ENCODE measurements around the gene EVL. TPM values are rescaled to one million over a fixed set of nuclear protein-coding genes. Genes with fewer than 3 reads are reported as not detected.
"Not testable (repeated sequence)": the region's sequence is repeated elsewhere in the genome, so short reads cannot be mapped to it uniquely, and the experiment has no call there.

The EVL gene
- total RNA-seq, 1 experiment from 2014 or later, result 17.9 TPM

DNA sequence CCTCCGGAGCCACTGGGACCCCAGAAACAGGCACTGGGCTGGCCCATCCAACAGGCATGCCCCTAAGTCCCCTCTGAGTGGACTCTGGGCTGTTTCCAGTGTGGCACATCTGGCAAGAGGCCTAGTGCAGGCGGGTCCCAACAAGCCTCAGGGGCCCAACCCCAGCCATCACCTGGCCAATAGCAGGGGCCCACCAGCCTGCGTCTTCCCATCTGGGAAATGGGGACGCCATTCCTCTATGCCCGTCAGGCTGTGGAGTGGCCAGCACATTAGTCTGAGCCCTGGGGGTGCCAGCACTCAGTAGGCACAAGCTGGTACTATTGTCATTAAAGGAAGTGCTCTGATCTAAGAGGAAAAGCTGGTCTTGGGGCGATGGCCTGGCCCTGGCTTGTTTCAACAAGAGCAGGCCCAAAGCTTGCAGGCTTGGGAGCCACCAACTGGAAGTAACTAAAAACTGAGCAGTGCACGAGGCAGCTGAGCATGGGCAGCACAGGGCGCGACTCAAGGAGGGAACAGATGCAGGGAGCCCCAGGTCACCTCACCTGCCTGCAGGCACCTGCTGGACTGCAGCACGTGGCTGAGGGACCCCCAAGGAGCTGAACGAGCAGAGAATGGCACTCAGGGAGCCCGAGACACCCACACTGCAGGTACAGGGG is 85.8 kb downstream of the EVL start:
- no peaks in the 10 kb centered on the region for H3K27me3 ChIP-seq
- no peaks in the 10 kb centered on the region for H3K36me3 ChIP-seq
- H3K9me3 ChIP-seq, result no peaks in the 10 kb centered on the region
- no peak overlapping the region for H3K4me3 ChIP-seq
- DNase-seq, result no peak

GRCh38 chr14:100152091-100152490 is 86.9 kb downstream of the EVL start:
- H3K4me3 ChIP-seq, result no peak overlapping the region
- H3K36me3 ChIP-seq, result no peaks in the 10 kb centered on the region
- H3K9me3 ChIP-seq, result no peaks in the 10 kb centered on the region
- H3K27me3 ChIP-seq, result no peaks in the 10 kb centered on the region
- DNase-seq, result no peak

DNA sequence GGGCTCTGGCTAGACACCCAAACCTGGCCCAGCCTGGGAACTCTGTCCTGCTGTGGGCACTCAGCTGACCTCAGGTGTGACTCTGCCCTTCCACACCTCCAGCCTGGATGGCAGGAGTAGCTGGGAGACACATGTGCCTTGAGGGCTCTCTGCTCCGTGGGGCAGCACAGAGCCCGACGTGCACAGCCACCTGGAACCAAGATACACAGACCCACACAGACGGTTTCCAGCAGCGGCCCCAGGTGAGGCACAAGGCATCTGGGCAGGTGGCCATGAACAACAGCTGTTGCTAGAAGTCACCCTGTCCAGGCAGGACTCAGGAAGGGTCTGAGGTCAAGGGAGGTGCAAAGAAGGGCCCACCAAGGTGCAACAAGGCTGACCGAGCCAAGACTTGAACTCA is 88.3 kb downstream of the EVL start:
- Histone ChIP-seq H3K27me3 (no peaks in the 10 kb centered on the region), H3K9me3 (no peaks in the 10 kb centered on the region), H3K4me3 (no peak overlapping the region), H3K36me3 (no peaks in the 10 kb centered on the region)
- DNase-seq, result no peak

DNA sequence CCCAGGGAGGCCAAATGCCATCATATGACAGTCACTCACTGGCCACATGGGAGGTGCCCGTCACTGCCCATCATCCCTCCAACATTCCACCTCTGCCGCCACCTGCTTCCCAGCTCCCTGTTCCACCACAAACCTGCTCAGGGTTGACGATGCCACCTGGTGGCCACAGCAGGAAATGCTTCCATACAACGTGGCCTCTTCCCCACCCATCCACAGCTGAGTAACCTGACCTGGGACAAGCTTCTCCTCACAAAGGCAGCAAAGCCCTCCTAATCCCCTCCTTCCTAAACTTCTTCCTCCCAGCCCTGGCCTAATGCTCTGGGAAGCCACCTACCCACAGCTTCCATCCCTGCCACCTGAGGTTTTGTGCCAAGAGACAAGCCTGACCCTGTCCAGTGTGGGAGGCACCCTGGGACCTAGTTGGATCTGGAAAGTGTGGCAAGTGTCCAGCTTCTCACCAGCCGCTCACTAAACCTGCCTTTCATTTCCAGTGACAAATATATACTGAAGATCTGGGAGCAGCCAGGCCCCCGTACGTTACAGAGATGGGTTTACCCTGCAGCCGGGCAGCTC is 89.9 kb downstream of the EVL start:
- no peaks in the 10 kb centered on the region for H3K9me3 ChIP-seq
- peaks cover 4% of the 10 kb centered on the region for H3K27me3 ChIP-seq
- H3K4me3 ChIP-seq, result no peak overlapping the region
- no peak for DNase-seq
- H3K36me3 ChIP-seq, result no peaks in the 10 kb centered on the region

DNA sequence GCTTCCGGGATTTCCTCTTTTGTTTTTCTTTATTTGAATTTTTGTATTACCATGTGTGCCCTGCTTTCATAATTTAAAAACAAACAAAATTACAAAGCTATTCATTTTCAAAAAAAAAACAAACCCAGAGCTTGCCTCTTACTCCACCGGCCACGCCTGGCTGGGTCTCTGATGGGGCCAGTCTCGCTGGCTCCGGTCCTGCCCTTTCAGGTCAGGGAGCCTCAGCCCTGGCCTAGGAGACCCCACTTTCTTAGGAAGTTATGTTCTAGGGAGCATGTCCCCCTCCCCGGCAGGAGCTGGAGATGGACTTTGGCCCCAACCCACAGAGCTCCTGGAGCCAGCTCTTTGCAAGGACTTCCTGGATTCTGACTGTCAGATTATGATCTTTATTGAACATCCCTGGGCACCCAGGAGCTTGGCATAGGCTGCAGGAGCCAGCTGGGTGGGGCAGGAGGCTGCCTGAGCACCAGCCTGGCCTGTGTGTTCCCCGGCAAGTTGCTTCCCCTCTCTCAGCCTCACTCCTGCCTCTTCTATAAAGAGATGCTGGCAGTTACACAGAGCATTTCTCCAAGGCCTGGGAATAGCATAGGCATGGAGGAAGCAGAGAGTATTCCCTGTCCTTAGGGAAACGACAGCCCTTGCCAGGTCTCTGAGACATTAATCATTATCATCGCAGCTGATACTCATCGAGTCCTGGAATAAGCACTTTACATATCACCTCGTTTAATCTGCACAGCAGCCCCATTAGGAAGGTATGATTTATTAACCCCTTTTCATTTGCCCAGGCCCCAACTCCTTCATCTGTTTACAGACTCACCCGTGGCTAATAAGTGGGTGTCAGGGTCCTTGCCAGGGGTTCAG is 90.8 kb downstream of the EVL start:
- H3K27me3 ChIP-seq, result peaks cover 4% of the 10 kb centered on the region
- H3K9me3 ChIP-seq, result no peaks in the 10 kb centered on the region
- no peak for DNase-seq
- no peak overlapping the region for H3K4me3 ChIP-seq
- H3K36me3 ChIP-seq, result no peaks in the 10 kb centered on the region

DNA sequence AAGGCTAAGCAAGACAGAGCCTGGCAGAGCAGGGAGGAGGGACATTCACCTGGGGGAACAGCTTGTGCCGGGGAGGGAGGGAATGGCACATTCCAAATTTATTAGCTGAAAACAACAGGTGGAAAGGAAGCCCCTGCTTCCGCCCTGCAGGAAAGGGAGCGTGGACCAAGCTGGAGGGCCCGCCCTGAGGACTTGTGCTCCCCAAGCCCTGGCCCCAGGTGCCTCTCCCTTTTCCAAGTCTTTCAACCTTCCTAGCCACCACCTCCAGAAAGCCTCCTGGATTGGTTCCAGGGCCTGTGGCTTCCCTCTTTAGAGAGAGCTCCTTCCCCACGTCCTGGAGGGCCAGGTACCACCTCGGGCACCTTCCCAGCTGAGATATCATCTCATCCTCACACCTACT is 91.6 kb downstream of the EVL start:
- DNase-seq, result no peak
- no peak overlapping the region for H3K4me3 ChIP-seq
- no peaks in the 10 kb centered on the region for H3K9me3 ChIP-seq
- no peaks in the 10 kb centered on the region for H3K36me3 ChIP-seq
- peaks cover 4% of the 10 kb centered on the region for H3K27me3 ChIP-seq

DNA sequence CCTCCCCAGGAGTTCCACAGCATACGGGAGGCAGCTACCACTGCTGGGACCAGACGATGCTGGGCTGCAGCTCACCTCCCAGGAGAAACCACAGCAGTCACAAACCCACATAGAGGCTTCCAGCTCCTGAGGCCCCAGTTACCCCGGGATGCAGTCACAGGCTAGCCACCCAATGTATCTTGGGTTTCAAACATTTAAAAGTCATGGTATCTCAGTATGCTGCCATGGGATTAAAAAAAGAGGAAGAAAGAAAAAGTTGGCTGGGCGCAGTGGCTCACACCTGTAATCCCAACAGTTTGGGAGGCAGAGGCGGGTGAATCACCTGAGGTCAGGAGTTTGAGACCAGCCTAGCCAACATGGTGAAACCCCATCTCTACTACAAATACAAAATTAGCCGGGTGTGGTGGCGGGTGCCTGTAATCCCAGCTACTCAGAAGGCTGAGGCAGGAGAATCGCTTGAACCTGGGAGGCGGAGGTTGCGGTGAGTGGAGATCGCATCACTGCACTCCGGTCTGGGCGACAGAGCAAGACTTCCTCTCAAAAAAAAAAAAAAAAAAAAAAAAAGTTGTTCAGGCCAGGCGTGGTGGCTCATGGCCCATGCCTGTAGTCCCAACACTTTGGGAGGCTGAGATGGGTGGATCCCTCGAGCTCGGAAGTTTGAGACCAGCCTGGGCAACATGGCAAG is 92.5 kb downstream of the EVL start:
- H3K4me3 ChIP-seq, H3K9me3 ChIP-seq, H3K27me3 ChIP-seq, DNase-seq, H3K36me3 ChIP-seq: not testable (repeated sequence)

- no peaks in the 10 kb centered on the region for H3K36me3 ChIP-seq
- no peak for DNase-seq
- peaks cover 4% of the 10 kb centered on the region for H3K27me3 ChIP-seq
- H3K9me3 ChIP-seq, result no peaks in the 10 kb centered on the region
- H3K4me3 ChIP-seq, result no peak overlapping the region
Observed at GRCh38 chr14:100158566-100159093, 93.4 kb downstream of the EVL start.

- Histone ChIP-seq H3K4me3 (no peak within 1 kb of the TSS), H3K36me3 (no peaks in the 10 kb centered on the region), H3K27me3 (peaks cover 4% of the 10 kb centered on the region), H3K9me3 (no peaks in the 10 kb centered on the region)
- DNase-seq, result no peak
Observed at GRCh38 chr14:100159094-100159864, 94.1 kb downstream of the EVL start, which contains the start of gene DEGS2. DEGS2 (minus strand) TSS chr14:100159645; CDS start chr14:100159587, 58 bp downstream.

DNA sequence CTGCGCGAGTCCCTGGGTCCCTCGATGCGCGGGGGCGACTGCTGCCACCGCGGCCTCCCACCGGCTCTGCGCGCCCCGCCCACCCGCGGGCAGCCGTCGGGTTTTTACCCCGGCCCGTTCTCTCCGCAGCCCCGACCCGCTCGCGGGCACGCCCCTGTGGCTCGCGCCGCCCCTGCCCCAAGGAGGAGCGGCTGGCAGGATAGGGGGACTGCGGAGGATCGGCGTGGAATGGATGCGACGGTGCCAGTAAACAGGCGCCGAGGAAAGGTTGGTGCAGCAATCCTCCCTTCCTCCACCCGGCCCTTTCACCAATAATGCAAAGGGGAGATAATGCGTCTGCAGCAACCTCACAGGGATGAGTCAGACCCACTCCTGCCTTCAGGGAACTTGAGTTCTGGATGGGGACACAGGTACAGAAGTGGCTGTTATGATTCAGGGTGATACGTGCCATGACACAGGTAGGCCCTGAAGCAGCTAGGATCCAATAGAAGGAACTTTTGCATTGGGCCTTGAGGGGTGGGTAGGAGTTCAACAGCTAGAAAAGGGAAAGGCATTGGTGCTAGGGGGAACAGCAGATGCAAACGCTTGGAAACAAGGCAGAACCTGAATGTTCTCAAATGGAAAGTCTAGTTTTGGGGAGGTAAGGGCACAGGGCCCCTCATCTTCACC is 94.8 kb downstream of the EVL start:
- no peak for DNase-seq
- no peaks in the 10 kb centered on the region for H3K36me3 ChIP-seq
- H3K9me3 ChIP-seq, result no peaks in the 10 kb centered on the region
- no peak overlapping the region for H3K4me3 ChIP-seq
- peaks cover 4% of the 10 kb centered on the region for H3K27me3 ChIP-seq

- DNase-seq, result no peak
- Histone ChIP-seq H3K36me3 (no peaks in the 10 kb centered on the region), H3K4me3 (no peak overlapping the region), H3K27me3 (peaks cover 4% of the 10 kb centered on the region), H3K9me3 (no peaks in the 10 kb centered on the region)
Observed at GRCh38 chr14:100160534-100160916, 95.3 kb downstream of the EVL start.

DNA sequence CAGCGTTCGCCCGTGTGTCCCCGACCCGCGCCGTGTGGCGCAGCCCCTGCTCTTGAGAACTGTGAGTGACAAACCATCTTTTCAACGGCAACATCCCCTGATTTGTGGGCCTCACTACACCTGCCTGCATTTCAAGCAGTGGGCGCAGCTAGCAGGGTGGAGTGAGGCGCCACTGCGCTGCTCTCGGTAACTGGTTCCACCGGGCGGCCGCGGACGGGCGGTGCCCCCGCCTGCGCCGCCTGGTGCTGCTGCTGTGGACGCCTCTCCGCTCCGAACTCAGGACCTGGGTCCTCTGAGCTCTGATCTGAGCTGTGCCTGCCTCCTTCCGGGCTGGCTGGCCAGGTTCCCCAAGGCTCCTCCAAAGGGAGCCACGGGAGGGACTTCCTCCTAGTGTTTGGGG is 100.2 kb downstream of the EVL start:
- H3K27me3 ChIP-seq, result no peaks in the 10 kb centered on the region
- no peaks in the 10 kb centered on the region for H3K36me3 ChIP-seq
- DNase-seq, result no peak
- H3K9me3 ChIP-seq, result no peaks in the 10 kb centered on the region
- no peak overlapping the region for H3K4me3 ChIP-seq

DNA sequence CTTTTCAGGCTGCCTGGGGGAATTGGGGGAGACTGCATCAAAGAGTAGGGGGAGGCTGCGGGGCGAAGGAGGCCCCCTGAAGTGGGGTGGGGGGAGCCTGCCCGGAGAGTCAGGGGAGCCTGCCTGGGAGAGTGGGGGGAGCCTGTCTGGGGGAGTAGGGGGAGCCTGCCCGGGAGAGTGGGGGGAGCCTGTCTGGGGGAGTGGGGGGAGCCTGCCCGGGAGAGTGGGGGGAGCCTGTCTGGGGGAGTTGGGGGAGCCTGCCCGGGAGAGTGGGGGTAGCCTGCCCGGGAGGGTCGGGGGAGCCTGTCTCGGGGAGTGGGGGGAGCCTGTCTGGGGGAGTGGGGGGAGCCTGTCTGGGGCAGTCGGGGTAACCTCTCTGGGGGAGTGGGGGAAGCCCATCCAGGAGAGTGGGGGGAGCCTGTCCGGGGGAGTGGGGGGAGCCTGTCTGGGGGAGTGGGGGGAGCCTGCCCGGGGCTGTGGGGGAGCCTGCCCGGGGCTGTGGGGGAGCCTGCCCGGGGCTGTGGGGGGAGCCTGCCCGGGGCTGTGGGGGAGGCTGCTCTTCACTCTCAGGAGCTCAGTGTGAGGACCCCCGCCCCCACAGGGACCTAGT is 100.7 kb downstream of the EVL start:
- DNase-seq, result no peak
- Histone ChIP-seq H3K9me3 (no peaks in the 10 kb centered on the region), H3K27me3 (no peaks in the 10 kb centered on the region), H3K36me3 (no peaks in the 10 kb centered on the region), H3K4me3 (no peak overlapping the region)

DNA sequence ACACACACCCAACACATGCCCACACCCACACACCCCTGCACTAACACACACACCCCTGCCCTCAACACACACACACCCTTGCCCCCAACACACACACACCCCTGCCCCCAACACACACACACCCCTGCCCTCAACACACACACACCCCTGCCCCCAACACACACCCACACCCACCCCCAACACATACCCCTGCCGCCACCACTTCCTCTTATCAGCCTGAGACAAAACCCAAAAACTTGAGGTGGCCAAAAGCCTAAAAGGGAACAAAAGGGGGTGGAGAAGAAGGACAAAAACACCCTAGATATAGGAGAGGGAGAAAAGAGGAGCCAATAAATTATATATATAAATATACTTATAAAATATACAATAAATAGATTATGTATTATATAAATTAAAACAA is 103.3 kb downstream of the EVL start:
- Histone ChIP-seq H3K27me3 (no peaks in the 10 kb centered on the region), H3K4me3 (no peak overlapping the region), H3K9me3 (no peaks in the 10 kb centered on the region), H3K36me3 (no peaks in the 10 kb centered on the region)
- no peak for DNase-seq

DNA sequence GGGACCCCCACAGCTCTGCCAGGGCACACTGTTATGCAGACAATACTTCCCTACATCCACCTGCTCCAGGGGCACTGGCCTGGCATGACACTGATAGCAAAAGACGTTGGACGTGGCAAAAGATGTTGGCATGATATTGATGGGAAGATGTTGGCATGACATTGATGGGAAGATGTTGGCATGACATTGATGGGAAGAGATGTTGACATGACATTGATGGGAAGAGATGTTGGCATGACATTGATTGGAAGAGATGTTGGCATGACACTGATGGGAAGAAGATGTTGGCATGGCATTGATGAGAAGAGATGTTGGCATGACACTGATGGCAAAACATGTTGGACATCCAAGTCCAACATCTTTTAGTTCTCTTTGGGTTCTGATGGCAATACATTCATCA is 105.7 kb downstream of the EVL start:
- no peaks in the 10 kb centered on the region for H3K36me3 ChIP-seq
- no peak for DNase-seq
- no peaks in the 10 kb centered on the region for H3K9me3 ChIP-seq
- no peaks in the 10 kb centered on the region for H3K27me3 ChIP-seq
- H3K4me3 ChIP-seq, result no peak overlapping the region

All from MG63 (cell line).